GM19238 (cell line): ENCODE results near the gene PHLDB1.
"Not testable (repeated sequence)": the region's sequence is repeated elsewhere in the genome, so short reads cannot be mapped to it uniquely, and the experiment has no call there.

Experiments
- DNase-seq: peaks from one replicate; pipeline ENCODE4 v3.0.0; 2011; ENCODE audit warnings: low spot score; ENCODE audit not compliant: insufficient read length

PHLDB1 gene

GRCh38 chr11:118607401-118608359 lies at the start of gene PHLDB1:
TSS of gene PHLDB1 (plus strand) at chr11:118607615. CDS start at chr11:118613837, 6,222 bp downstream.
- DNase-seq = no peak

GRCh38 chr11:118560806-118561205 lies 46.6 kb upstream of the PHLDB1 start:
- no peak for DNase-seq

GRCh38 chr11:118565051-118565450 lies 42.4 kb upstream of the PHLDB1 start:
- no peak for DNase-seq

GRCh38 chr11:118569670-118570069 lies 37.7 kb upstream of the PHLDB1 start:
- no peak for DNase-seq

- no peak for DNase-seq
Measured at GRCh38 chr11:118570787-118571186, 36.6 kb upstream of the PHLDB1 start.

- not testable (repeated sequence) for DNase-seq
Measured at GRCh38 chr11:118571701-118572060, 35.7 kb upstream of the PHLDB1 start.

GRCh38 chr11:118572061-118572980 lies 35.1 kb upstream of the PHLDB1 start, which contains the start of gene ARCN1:
TSS of gene ARCN1 (plus strand) at chr11:118572409. CDS start at chr11:118572548, 139 bp downstream.
- peak; percentile 81 for DNase-seq

GRCh38 chr11:118572981-118573550 lies 34.3 kb upstream of the PHLDB1 start:
- DNase-seq = peak; percentile 8

- no peak for DNase-seq
Measured at GRCh38 chr11:118574636-118575035, 32.8 kb upstream of the PHLDB1 start.

- not testable (repeated sequence) for DNase-seq
Measured at GRCh38 chr11:118577995-118578394, 29.4 kb upstream of the PHLDB1 start.

GRCh38 chr11:118581057-118581456 lies 26.4 kb upstream of the PHLDB1 start:
- DNase-seq = no peak

GRCh38 chr11:118587952-118588351 lies 19.5 kb upstream of the PHLDB1 start:
- no peak for DNase-seq

GRCh38 chr11:118592616-118593367 lies 14.6 kb upstream of the PHLDB1 start:
- DNase-seq = no peak

- DNase-seq = not testable (repeated sequence)
Measured at GRCh38 chr11:118594984-118595383, 12.4 kb upstream of the PHLDB1 start.

GRCh38 chr11:118596224-118597146 lies 10.9 kb upstream of the PHLDB1 start:
- DNase-seq = no peak

- no peak for DNase-seq
Measured at GRCh38 chr11:118597556-118597955, 9.9 kb upstream of the PHLDB1 start.

- no peak for DNase-seq
Measured at GRCh38 chr11:118602331-118602730, 5.1 kb upstream of the PHLDB1 start.

- DNase-seq = not testable (repeated sequence)
Measured at GRCh38 chr11:118603709-118604108, 3.7 kb upstream of the PHLDB1 start.

GRCh38 chr11:118604566-118604965 lies 2.8 kb upstream of the PHLDB1 start:
- DNase-seq = no peak
